NCI-H748 (cell line): ENCODE results near the gene ZNF784.

Experiments used
- DNase-seq: peaks from one replicate; lab custom pipeline; 2025; ENCODE audit not compliant: unreplicated experiment; lab: John Stamatoyannopoulos, UW

ZNF784 gene

GRCh38 chr19:55621673-55622231, 2.6 kb downstream of the ZNF784 start:
- DNase-seq = no peak

GRCh38 chr19:55621205-55621672, 3.1 kb downstream of the ZNF784 start:
- DNase-seq = no peak

GRCh38 chr19:55620410-55621204, 3.8 kb downstream of the ZNF784 start:
- DNase-seq = no peak

- DNase-seq = no peak
Measured at GRCh38 chr19:55619286-55619685, 5.1 kb downstream of the ZNF784 start.

GRCh38 chr19:55618426-55618825, 5.9 kb downstream of the ZNF784 start:
- no peak for DNase-seq

GRCh38 chr19:55617426-55617825, 6.9 kb downstream of the ZNF784 start:
- DNase-seq = no peak

GRCh38 chr19:55616395-55616875, 7.9 kb downstream of the ZNF784 start:
- DNase-seq = no peak

- DNase-seq = no peak
Measured at GRCh38 chr19:55615543-55616394, 8.6 kb downstream of the ZNF784 start.

- no peak for DNase-seq
Measured at GRCh38 chr19:55614711-55615542, 9.4 kb downstream of the ZNF784 start.

- DNase-seq = no peak
Measured at GRCh38 chr19:55613930-55614710, 10.2 kb downstream of the ZNF784 start.

GRCh38 chr19:55613396-55613795, 11.0 kb downstream of the ZNF784 start:
- no peak for DNase-seq

- no peak for DNase-seq
Measured at GRCh38 chr19:55611983-55612645, 12.3 kb downstream of the ZNF784 start.

- no peak for DNase-seq
Measured at GRCh38 chr19:55611300-55611982, 12.9 kb downstream of the ZNF784 start.

GRCh38 chr19:55609326-55609725, 15.0 kb downstream of the ZNF784 start:
- no peak for DNase-seq

- DNase-seq = no peak
Measured at GRCh38 chr19:55606817-55607216, 17.5 kb downstream of the ZNF784 start.

GRCh38 chr19:55606471-55606787, 17.9 kb downstream of the ZNF784 start:
- DNase-seq = no peak

GRCh38 chr19:55605637-55606470, 18.5 kb downstream of the ZNF784 start, which contains the start of gene ZNF865:
TSS of gene ZNF865 (plus strand) at chr19:55605647. CDS start at chr19:55613619, 7,972 bp downstream.
- DNase-seq = peak; percentile 87

- DNase-seq = peak; percentile 99
Measured at GRCh38 chr19:55605207-55605636, 19.1 kb downstream of the ZNF784 start.
